Heart left ventricle (tissue), 16 donors: ENCODE results near the gene KCNQ1. TPM values are rescaled to one million over a fixed set of nuclear protein-coding genes. Genes with fewer than 3 reads are reported as not detected.

Source experiments
- ATAC-seq, 4 donors: fragments of 200-7000 bp; cut with Tn5 transposase; one replicate each; pipeline ENCODE4 v1.9.1; 2020 to 2022; ENCODE audit warnings: moderate library complexity in 4 of 4, mild to moderate bottlenecking in 3 of 4, moderate number of reproducible peaks in 1 of 4
- DNase-seq, 5 donors: peaks; one replicate each; pipeline ENCODE4 v3.0.0-alpha.2; 2020
- H3K27ac ChIP-seq, 12 donors: fragments of 200-600 bp; sonication (generic) in 4 of 12; one replicate each; pipeline versions ENCODE4 v1.5.0 to v1.8.0; 2016 to 2022; ENCODE audit warnings: mild to moderate bottlenecking in 2 of 12
- H3K27me3 ChIP-seq, 9 donors: fragments of 200-600 bp; sonication (generic) in 2 of 9; one replicate each; pipeline versions ENCODE4 v1.5.1 to v1.8.0; 2016 to 2022; ENCODE audit warnings: mild to moderate bottlenecking in 3 of 9
- H3K36me3 ChIP-seq, 9 donors: fragments of 200-600 bp; sonication (generic) in 2 of 9; one replicate each; pipeline versions ENCODE4 v1.5.0 to v1.8.0; 2018 to 2022; ENCODE audit warnings: mild to moderate bottlenecking in 2 of 9
- H3K4me1 ChIP-seq, 12 donors: fragments of 200-600 bp; sonication (generic) in 4 of 12; one replicate each; pipeline versions ENCODE4 v1.5.0 to v1.8.0; 2016 to 2022; ENCODE audit warnings: mild to moderate bottlenecking in 3 of 12
- H3K4me3 ChIP-seq, 12 donors: fragments of 200-600 bp; sonication (generic) in 4 of 12; one replicate each; pipeline versions ENCODE4 v1.5.0 to v1.8.0; 2017 to 2022; ENCODE audit warnings: mild to moderate bottlenecking in 9 of 12, moderate library complexity in 4 of 12
- H3K9me3 ChIP-seq, 12 donors: fragments of 200-600 bp; sonication (generic) in 4 of 12; one replicate each; pipeline versions ENCODE4 v1.5.0 to v1.8.0; 2016 to 2022; ENCODE audit warnings: mild to moderate bottlenecking in 1 of 12
- POLR2A ChIP-seq, 2 donors: fragments of 450-650 bp; IDR thresholded peaks; one replicate each; pipeline ENCODE4 v1.6.1; 2017; ENCODE audit warnings: antibody characterized with exemption in 2 of 2, mild to moderate bottlenecking in 2 of 2, moderate library complexity in 2 of 2
- WGBS, 4 donors: extraction: QIAGEN DNeasy Blood & Tissue Kit in 2 of 4; methylation state at CpG; one replicate each; pipeline versions ENCODE4 v1.1.5 to v1.1.7; 2013 to 2018; 5-methylcytosine and 5-hydroxymethylcytosine counted together
- intact Hi-C, 10 donors: fragments of 100-400 bp; cut with DNase I; formaldehyde crosslinking; loops; one replicate each; pipeline versions ENCODE4 v1.11.1 to v1.14.2; 2022
- polyA plus RNA-seq, 2 donors: library from polyadenylated mRNA; stranded (reverse); fragments of 200-250 nt; gene quantifications; one replicate each; pipeline ENCODE4 v1.2.3, GENCODE V29; 2013
- total RNA-seq, 9 donors: library from RNA; depleted of rRNA in 2 of 9; stranded (reverse); fragments of >200 nt in 2 of 9; fragmentation: NEBNext Ultra II Directional in 3 of 9; extraction: Animal tissue kit (Norgen Biotek cat#: 25700) in 3 of 9; gene quantifications; one replicate each; pipeline versions ENCODE4 v1.1.0 to v1.2.4, GENCODE V29; 2016 to 2023
- TF ChIP-seq, protein P1 (sequence below), 12 donors: fragments of 200-600 bp; sonication (generic) in 4 of 12; IDR thresholded peaks; one replicate each; pipeline versions ENCODE4 v1.5.0 to v1.8.0; 2018 to 2022; ENCODE audit warnings: antibody characterized with exemption in 12 of 12, mild to moderate bottlenecking in 5 of 12
- donor health status: ischemic (EF 13 %, LVEDD 7.1; RV severe dilation, severe dysfunction).
- donor health status: healthy with polysubstance abuse.
- donor health status: DM: no; HTN: yes; CAD: no.
- donor health status: DM: no; HTN: no; CAD: no.
- donor health status: ischemic (EF 25% LVEDD 6.9; RV normal size, moderate dysfunction).
- donor health status: ischemic (EF 25% LVEDD 5.7; RV mildly dilated, moderate dysfunction).
- donor health status: healthy.
- donor health status: DM: yes; HTN: yes; CAD: no.
- donor health status: ischemic (EF 35%, LVEDD 5.7; RV mildly dilated, moderate dysfunction).
- donor health status: nonischemic (EF 11% LVEDD 7.7; RV severe dilation, severe dysfunction).
- donor health status: DM: yes; HTN: yes; CAD: no.
- donor health status: PGD.
- donor health status: ischemic (EF 29% LVEDD 5.4; RV normal size, mild dysfunction).
- donor health status: nonischemic (EF 23%, LVEDD 6.1; RV moderate dilation, normal function).

Gene KCNQ1
- total and polyA plus RNA-seq, 11 donors, result 18.6 to 42.4 (median 31.4) TPM

GRCh38 chr11:2731130-2732125, 286.6 kb downstream of the KCNQ1 start:
- WGBS, 4 donors, result 87 to 90% (median 87%) methylated on average over 19 to 28 of the region's 28 CpGs

DNA sequence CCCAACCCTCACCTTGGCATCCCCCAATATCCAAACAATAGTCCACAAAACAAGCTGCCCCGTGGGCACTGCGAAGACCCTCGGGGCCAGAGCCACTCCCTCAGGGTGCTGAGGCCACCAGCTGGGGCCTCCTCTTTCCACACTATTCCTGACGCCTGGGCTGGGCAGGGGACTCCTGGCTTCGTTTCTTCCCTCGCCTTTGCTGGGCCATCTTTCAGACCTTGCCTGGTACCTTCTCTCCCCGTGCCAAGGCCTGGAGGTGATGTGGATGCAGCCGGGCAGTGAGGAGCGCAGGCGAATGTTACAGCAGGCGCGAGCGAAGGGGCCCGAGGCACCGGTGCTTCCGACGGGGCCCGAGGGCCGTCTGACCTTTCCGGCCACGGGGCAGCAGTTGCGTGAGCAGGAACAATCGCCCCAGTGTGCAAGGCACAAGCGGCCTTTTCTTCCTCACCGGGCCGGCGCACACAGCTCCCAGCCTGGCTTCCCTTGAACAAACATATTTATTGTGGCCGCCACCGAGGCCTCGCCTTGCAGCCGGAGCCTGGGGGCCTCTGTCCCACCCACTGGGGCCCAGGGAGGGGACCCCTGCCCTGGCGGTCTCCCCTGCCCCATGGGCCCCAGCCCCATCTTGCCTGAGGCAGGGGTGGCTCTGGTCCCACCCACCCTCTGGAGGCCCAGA, 287.6 kb downstream of the KCNQ1 start:
- H3K4me3 ChIP-seq, result no peak overlapping the region
- no peaks in the 10 kb centered on the region for H3K36me3 ChIP-seq
- ATAC-seq (no peak), DNase-seq (peak in 2 of 5 donors; percentile 11 to 18)
- intact Hi-C loops, result no loop called here
- H3K9me3 ChIP-seq, result no peaks in the 10 kb centered on the region
- no peaks in the 10 kb centered on the region for H3K27me3 ChIP-seq
- H3K4me1 ChIP-seq, result peaks cover 0 to 19% (median 4%) of the 10 kb centered on the region in 12 donors
- 87 to 95% (median 92%) methylated on average over 26 to 32 of the region's 32 CpGs for WGBS, 4 donors
- TF ChIP-seq, protein P1, sequence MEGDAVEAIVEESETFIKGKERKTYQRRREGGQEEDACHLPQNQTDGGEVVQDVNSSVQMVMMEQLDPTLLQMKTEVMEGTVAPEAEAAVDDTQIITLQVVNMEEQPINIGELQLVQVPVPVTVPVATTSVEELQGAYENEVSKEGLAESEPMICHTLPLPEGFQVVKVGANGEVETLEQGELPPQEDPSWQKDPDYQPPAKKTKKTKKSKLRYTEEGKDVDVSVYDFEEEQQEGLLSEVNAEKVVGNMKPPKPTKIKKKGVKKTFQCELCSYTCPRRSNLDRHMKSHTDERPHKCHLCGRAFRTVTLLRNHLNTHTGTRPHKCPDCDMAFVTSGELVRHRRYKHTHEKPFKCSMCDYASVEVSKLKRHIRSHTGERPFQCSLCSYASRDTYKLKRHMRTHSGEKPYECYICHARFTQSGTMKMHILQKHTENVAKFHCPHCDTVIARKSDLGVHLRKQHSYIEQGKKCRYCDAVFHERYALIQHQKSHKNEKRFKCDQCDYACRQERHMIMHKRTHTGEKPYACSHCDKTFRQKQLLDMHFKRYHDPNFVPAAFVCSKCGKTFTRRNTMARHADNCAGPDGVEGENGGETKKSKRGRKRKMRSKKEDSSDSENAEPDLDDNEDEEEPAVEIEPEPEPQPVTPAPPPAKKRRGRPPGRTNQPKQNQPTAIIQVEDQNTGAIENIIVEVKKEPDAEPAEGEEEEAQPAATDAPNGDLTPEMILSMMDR (IDR thresholded peaks at IDR 0.05), result no peak
- no peak for TF ChIP-seq POLR2A (IDR thresholded peaks at IDR 0.05)
- H3K27ac ChIP-seq, result no peak overlapping the region

More at GRCh38 chr11:2731130-2732125, 286.6 kb downstream of the KCNQ1 start:
- H3K4me1 ChIP-seq, result peaks cover 0 to 17% (median 4%) of the 10 kb centered on the region in 12 donors
- no peaks in the 10 kb centered on the region for H3K27me3 ChIP-seq
- DNase-seq, result no peak
- H3K36me3 ChIP-seq, result no peaks in the 10 kb centered on the region
- ATAC-seq, result no peak
- H3K4me3 ChIP-seq, result no peak overlapping the region
- TF ChIP-seq, protein P1 (IDR thresholded peaks at IDR 0.05), result no peak
- no peak for TF ChIP-seq POLR2A (IDR thresholded peaks at IDR 0.05)
- no peaks in the 10 kb centered on the region for H3K9me3 ChIP-seq
- no peak overlapping the region for H3K27ac ChIP-seq
- intact Hi-C loops, result no loop called here

GRCh38 chr11:2732940-2733628, 288.3 kb downstream of the KCNQ1 start:
- DNase-seq (peak in 2 of 5 donors; percentile 10 to 15), ATAC-seq (no peak)
- Histone ChIP-seq H3K9me3 (no peaks in the 10 kb centered on the region), H3K4me1 (peaks cover 0 to 24% (median 6%) of the 10 kb centered on the region in 12 donors), H3K4me3 (no peak overlapping the region), H3K27me3 (no peaks in the 10 kb centered on the region), H3K36me3 (no peaks in the 10 kb centered on the region), H3K27ac (no peak overlapping the region)
- TF ChIP-seq, protein P1 (IDR thresholded peaks at IDR 0.05), result no peak
- no peak for TF ChIP-seq POLR2A (IDR thresholded peaks at IDR 0.05)
- 91 to 96% (median 92%) methylated on average over 9 to 12 of the region's 12 CpGs for WGBS, 4 donors
- intact Hi-C loops, result no loop called here
